Left renal cortex interstitium (tissue), 4 donors: ENCODE results near the gene STK32B. TPM values are rescaled to one million over a fixed set of nuclear protein-coding genes. Genes with fewer than 3 reads are reported as not detected.
A peak's percentile ranks its signal among the peaks of the same experiment; 100 is the strongest.

ENCODE experiments used
- DNase-seq, 4 donors: peaks; one replicate each; pipeline ENCODE4 v3.0.0-alpha.2; 2013; ENCODE audit warnings: low read depth in 4 of 4, low spot score in 2 of 4, missing footprints in 1 of 4
- polyA plus RNA-seq, 4 donors: library from polyadenylated mRNA; unstranded; fragments of 120-200 nt; gene quantifications; one replicate each; pipeline ENCODE4 v1.2.1, GENCODE V29; 2013; ENCODE audit not compliant: insufficient read length in 4 of 4

Gene STK32B
- polyA plus RNA-seq, 4 donors = 8.9 to 10.7 (median 9.6) TPM

GRCh38 chr4:5489260-5489659 is 438.0 kb downstream of the STK32B start:
- DNase-seq = no peak

GRCh38 chr4:5497489-5497888 is 446.2 kb downstream of the STK32B start:
- no peak for DNase-seq

DNA sequence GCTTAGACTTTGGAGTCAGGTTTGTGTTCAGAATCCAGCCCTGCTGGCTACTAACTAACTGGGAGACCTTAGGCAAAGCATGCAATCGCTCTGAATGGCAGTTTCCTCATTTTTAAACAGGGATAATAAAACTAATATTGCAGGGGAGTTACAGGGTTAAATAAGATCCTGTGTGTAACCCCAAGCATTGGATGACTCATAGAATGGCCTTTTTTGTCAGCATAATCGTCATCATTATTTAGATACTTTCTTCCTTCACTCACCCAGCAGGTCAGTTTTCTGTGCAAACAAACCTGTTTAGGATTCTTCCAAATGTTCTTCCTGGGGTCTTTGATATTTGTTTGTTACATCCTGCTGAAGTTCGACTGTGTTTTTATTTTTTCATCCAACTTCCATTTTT is 448.9 kb downstream of the STK32B start:
- DNase-seq = no peak

- no peak for DNase-seq
Measured at GRCh38 chr4:5503336-5503936, 452.2 kb downstream of the STK32B start.

GRCh38 chr4:5504486-5504885 is 453.2 kb downstream of the STK32B start:
- DNase-seq = no peak

- DNase-seq = no peak
Measured at GRCh38 chr4:5510504-5510903, 459.2 kb downstream of the STK32B start.

- DNase-seq = no peak
Measured at GRCh38 chr4:5511791-5512190, 460.5 kb downstream of the STK32B start.

DNA sequence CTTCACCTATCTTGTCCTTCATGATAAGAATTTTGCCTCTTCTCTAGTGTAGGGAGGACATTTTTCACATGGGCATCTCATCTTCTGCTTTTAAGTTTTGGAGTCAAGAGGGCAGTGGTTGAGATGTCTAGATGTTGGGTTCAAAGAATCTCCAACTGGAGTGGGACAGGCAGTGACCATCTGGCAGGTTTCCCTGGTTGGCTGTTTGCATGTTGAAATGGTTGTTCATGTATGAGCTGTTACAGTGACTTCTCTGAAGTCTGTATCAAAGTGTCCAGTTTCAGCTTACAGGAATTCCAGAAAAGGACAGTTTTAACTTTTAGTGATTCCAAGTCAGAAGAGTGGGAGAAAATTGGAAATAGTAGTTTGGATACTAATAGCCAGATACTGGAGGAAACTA is 464.4 kb downstream of the STK32B start:
- DNase-seq = no peak

DNA sequence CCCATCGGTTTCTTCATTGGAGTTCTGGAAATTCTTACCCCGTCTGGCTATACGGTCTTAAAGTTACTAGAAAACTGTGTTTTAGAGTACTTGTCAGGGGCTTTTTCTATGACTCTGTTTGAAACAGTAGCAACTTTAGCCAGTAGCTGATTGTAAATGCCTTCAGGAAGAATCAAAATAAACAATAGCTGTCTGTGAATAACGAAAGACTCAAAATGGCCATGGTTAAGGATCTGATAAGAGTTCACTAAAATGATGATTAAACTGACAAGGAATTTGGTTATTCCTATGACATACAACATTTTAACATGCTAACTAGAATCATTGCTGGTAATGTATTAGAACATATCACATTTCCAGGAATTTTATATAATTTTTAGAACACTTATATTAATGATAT is 466.1 kb downstream of the STK32B start:
- no peak for DNase-seq

DNA sequence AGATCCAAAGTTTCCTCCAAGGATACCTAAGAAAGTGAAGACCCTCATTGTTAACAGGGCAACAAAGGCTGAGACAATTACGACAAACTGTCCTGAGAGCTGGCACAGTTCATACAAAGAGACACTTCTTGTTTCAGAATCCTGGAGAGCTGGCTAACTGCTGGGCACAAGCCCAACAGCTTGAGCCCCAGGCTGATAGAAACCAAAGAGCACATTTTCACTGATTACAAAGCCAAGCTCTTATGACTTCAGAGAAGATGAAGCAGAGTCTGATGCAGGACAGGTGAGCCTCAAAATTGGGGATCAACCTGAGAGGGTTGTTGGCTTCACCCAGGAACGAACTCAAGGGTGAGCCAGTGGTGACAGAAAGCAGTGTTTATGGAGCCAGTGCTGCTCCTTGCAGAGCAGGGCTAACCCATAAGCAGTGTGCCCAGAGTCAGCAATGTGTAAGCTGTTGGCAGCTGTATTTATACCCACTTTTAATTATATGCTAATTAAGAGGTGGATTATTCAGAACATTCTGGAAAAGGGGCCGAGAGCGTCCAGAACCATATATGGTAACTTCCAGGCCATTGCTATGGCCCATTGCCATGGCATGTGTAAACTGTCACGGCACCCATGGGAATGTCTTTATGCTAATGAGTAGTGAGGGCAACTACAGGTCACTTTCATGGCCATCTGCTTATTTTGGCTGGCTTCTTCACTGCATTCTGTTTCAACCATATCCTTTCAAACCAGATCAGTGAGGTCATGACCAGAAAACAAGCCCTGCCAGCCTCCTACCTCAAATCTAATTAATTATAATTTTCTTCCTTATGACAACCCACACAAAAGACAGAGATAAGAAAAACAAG is 473.4 kb downstream of the STK32B start:
- DNase-seq = peak in 1 of 4 donors; percentile 10

DNA sequence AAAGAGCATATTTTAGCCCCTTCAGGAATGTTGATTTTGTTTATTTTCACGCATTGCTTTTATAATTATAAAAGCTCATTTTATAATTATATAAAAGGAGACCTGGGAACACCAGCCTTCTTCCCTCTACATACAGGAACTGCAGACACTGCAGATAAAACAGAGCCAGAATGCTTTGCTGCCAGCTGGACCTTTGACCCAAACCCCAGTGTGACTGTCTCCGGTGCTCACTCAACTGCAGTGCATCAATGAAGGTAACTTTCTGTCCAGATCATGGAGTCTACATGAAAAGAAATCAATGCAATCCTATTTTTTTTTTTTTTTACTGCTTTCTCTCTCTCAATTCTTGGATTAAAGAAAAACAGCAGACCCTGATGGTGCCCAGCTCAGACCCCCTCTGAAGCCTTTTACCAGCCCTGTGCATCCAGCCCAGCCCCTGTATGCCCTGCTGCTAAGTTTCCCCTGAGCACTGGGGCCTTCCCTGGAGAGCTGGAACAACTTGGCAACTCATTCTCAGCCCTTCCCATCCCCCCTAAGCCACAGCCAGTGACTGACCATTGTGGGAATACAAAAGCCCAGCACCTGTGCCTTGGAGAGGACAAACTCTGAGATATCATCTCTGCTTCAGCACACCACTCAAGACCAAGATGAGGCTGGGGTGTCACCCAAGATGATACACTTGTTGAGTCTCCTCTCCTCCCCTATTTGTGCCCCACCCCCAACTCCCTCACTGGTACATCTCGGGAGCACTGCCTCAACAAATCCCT is 475.0 kb downstream of the STK32B start:
- DNase-seq = no peak

DNA sequence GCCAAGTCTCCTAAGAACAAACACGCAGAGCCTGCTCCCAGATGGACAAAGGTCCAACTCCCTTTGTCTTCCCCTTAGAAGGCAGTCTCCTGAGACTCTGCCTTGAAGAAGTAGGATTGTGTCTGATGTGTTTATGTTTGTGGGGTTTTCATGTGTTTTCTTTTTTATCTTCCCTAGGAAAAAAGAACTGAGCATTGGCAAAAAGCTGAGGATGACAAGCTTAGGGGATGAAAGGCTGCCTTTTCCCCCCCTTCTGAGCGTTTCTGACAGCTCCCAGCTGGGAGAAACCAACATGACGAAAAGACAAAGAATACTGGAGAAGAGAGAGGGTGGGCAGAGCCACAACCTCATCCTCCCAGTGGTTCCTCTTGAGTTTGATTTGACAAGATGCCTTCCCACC is 475.9 kb downstream of the STK32B start:
- no peak for DNase-seq

DNA sequence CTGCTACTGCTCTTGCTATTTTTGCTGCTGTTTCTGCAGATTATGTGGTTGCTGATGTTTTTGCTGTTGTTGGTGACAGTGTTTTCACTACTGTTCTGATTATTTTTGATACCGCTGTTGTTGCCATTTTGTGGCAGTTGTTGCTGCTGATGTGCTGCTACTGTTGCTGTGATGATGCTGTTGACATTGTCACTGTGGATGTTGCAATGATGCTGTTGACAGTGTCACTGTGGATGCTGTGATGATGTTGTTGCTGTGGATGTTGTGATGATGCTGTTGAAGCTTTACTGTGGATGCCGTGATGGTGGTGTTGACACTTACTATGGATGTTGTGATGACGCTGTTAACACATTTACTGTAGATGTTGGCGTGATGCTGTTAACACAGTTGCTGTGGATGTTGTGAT is 476.8 kb downstream of the STK32B start:
- no peak for DNase-seq

DNA sequence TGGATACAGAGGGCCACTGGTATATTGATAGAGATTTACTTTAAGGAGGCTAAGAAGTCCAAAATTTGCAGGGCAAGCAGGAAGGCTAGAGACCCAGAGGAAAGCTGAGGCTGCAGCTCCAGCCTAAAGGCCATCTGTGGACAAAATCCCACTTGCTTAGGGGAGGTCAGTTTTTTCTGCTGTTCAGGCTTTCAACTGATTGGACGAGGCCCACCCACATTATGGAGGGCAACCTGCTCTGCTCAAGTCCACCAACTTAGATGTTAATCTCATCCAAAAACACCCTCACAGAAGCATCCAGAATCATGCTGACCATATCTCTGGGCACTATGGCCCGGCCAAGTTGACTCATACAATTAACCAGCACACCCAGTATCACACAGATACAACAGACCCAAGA is 480.8 kb downstream of the STK32B start:
- no peak for DNase-seq

DNA sequence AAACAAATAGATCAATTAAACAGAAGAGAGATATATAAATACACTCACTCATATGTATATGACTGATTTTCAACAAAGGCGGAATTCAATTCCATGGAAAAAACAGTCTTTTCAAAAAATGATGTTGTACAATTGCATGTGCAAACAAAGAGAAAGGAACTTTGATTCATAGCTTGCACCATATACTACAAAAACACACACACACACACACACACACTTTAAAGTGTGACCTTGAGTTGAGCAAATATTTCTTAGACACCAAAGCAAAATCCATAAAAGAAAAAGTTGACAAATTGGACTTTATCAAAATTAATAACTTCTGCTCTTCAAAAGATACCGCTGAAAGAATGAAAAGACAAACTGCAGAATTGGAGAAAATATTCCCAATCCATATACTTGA is 488.3 kb downstream of the STK32B start:
- DNase-seq = no peak

DNA sequence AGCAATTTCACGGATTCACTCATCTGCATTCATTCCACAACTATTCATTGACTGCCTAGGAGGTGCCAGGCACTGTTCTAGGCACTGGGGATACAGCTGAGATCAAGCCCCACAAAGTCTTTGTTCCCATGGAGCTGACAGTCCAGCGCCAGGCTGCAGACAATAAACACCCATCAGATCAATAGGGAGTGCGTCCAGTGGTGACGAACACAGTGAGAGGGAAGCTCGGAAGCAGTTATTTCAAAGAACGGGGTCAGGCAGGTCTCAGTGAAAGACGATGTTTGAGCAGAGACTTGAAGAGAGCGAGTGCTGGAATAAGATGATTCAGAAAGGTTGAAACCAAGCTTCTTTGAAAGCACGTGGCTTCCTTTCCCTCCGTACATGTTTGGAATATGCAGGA is 489.9 kb downstream of the STK32B start:
- no peak for DNase-seq

DNA sequence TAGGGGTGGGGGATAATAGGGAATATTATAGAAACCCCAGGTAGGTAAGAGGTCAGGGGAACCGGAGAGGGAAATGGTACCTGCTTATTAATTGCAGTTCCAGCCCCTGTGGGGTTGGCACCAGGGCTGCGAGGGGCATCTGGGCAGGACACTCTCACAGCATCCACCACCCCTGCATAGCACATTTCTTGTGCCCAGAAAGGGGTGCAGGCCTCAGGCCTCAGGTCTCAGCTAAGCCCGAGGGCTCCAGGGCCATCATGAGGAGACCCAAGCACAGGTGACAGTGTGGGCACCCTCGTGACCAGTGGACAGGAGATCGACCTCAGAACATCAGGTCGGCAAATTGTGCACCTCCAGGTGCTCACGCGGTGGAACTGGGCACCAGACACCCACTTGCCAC is 492.4 kb downstream of the STK32B start:
- DNase-seq = no peak

- DNase-seq = no peak
Measured at GRCh38 chr4:5544762-5545161, 493.5 kb downstream of the STK32B start.

GRCh38 chr4:5545271-5545670 is 494.0 kb downstream of the STK32B start:
- no peak for DNase-seq

- no peak for DNase-seq
Measured at GRCh38 chr4:5547651-5548249, 496.5 kb downstream of the STK32B start.
